Ectodermal cell (in vitro differentiated cells): ENCODE results near the gene GNAQ.

Experiments
- H3K27ac ChIP-seq: 2 replicates; pipeline ENCODE4 v1.7.0; 2013; ENCODE audit warnings: mild to moderate bottlenecking, low read depth, low read length; ENCODE audit not compliant: insufficient read depth, poor library complexity, severe bottlenecking
- H3K27me3 ChIP-seq: 2 replicates; pipeline ENCODE4 v1.7.0; 2013; ENCODE audit warnings: mild to moderate bottlenecking, low read length; ENCODE audit not compliant: insufficient read depth, control insufficient read depth, poor library complexity, severe bottlenecking
- H3K36me3 ChIP-seq: one replicate; pipeline ENCODE4 v1.7.0; 2013; ENCODE audit warnings: low read length; ENCODE audit not compliant: control insufficient read depth, insufficient read depth
- H3K4me1 ChIP-seq: one replicate; pipeline ENCODE4 v1.7.0; 2013; ENCODE audit warnings: low read length; ENCODE audit not compliant: control insufficient read depth, insufficient read depth
- H3K4me3 ChIP-seq: 2 replicates; pipeline ENCODE4 v1.7.0; 2013; ENCODE audit warnings: low read depth, low read length, control low read depth; ENCODE audit not compliant: insufficient read depth
- H3K9me3 ChIP-seq: 2 replicates; pipeline ENCODE4 v1.7.0; 2013; ENCODE audit warnings: mild to moderate bottlenecking, low read length, moderate library complexity; ENCODE audit not compliant: control insufficient read depth
- WGBS, 2 experiments: methylation state at CpG; one replicate each; pipeline ENCODE4 v1.1.7; 2013; ENCODE audit warnings: missing lambda C conversion rate in 2 of 2; 5-methylcytosine and 5-hydroxymethylcytosine counted together

The GNAQ gene

DNA sequence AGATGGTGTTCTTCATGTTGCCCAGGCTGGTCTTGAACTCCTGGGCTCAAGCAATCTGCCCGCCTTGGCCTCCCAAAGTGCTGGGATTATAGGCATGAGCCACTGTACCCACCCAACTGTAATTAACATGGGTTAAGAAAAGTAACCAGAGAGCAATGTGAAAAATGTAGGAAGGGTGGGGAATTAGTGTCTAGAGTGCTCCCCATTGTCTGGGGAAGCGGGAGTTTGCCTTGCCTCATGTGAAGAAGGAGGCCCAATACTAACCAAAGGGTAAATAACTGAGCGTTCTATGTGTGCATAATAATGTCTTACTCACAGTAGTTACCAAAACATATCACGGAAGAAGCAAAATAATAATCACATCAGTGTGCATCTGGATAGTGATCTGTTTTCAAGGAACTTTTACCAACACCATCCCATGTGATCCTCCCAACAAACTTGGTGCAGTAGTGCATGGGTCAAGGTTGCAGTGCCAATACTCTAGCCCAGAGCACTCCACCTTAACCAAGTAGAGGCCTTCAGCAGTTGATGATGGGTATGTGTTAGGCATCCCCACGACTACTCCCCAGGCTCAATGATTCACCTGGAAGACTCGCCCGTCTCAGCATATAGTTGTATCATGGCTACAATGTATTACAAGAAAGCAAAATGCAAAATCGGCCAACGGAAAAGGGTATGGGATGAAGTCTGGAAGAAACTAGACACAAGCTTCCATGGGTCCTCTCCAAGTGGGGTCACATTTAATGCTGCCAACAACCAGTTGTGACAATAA lies 26.2 kb downstream of the GNAQ start:
- H3K9me3 ChIP-seq, result no peaks in the 10 kb centered on the region
- no peaks in the 10 kb centered on the region for H3K4me1 ChIP-seq
- H3K27ac ChIP-seq, result no peak overlapping the region
- no peak overlapping the region for H3K4me3 ChIP-seq
- 88 to 89% methylated on average over 9 of the region's 9 CpGs for WGBS, 2 experiments
- no peaks in the 10 kb centered on the region for H3K36me3 ChIP-seq
- H3K27me3 ChIP-seq, result no peaks in the 10 kb centered on the region

DNA sequence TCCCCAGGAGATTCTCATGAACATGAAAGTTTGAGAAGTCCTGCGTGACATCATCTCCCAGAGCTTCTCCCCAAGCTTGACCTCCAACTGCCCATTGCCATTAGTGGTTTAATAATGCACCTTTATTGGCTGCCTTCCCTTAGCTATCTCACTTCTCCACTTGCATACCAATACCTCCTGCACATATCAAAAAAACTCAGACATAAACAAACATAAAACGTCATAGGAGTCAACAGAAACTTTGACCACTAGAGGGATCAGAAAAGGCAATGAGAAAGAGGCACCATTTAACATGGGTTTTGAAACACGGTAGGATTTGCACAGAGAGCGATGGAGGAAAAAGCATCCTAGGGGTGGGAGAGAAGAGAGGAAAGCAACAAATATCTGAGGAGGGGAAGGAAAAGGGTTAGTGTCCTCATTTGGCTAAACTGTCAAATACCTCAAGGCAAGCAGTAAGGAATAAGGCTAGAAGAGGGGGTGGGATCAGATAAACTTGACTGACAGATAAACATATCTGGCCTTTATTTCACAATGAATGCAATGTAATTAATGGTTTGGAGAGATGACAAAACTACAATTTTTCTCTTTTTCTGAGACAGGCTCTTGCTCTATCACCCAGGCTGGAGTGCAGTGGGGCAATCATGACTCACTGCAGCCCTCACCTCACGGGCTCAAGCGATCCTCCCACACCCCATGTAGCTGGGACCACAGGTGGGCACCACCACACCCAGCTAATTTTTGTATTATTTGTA lies 27.0 kb downstream of the GNAQ start:
- no peak overlapping the region for H3K4me3 ChIP-seq
- H3K27me3 ChIP-seq, result no peaks in the 10 kb centered on the region
- no peaks in the 10 kb centered on the region for H3K4me1 ChIP-seq
- H3K27ac ChIP-seq, result no peak overlapping the region
- no peaks in the 10 kb centered on the region for H3K9me3 ChIP-seq
- 88 to 91% methylated on average over 6 of the region's 6 CpGs for WGBS, 2 experiments
- no peaks in the 10 kb centered on the region for H3K36me3 ChIP-seq

- Histone ChIP-seq H3K36me3 (no peaks in the 10 kb centered on the region), H3K9me3 (no peaks in the 10 kb centered on the region), H3K27me3 (no peaks in the 10 kb centered on the region), H3K27ac (no peak overlapping the region), H3K4me3 (no peak overlapping the region), H3K4me1 (no peaks in the 10 kb centered on the region)
- 93 to 97% methylated on average over 3 to 4 of the region's 4 CpGs for WGBS, 2 experiments
These were observed 27.9 kb downstream of the GNAQ start for GRCh38 chr9:78003730-78004129.

DNA sequence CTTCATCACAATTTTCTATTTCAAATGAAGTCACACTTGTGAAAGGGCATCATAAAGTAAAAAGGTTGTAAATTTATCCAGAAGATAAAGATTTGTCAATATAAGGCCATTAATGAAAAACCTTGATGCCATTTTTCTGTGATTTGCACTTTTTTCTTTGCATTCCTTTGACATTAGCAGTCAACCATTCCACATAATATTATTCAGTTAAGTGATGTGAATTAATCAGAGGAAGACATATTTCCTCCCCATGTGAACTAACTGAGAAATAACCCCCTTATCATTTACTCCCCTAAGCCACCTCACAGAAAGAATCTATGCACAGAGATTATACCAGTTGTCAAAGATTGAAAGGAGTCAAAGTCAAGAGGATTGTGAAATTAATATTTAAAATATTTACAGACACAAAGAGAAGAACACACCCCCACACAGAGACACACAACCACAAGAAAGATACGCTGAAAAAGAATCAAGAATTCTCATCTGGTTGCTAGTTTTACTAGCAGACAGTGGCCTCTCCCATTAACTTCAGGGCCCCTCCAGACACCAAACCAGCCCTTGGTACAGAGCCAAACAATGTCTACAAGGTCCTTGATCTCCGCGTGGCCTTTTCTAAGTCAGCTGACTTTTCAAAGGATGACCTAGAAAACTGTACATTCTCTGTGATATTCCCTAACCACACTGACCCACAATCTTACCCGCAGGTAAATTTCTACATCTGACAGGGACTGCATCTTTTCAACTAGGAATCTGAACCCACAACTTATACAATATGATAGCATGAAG lies 29.5 kb downstream of the GNAQ start:
- H3K27ac ChIP-seq, result no peak overlapping the region
- no peaks in the 10 kb centered on the region for H3K27me3 ChIP-seq
- H3K4me3 ChIP-seq, result no peak overlapping the region
- no peaks in the 10 kb centered on the region for H3K36me3 ChIP-seq
- H3K4me1 ChIP-seq, result no peaks in the 10 kb centered on the region
- no peaks in the 10 kb centered on the region for H3K9me3 ChIP-seq
- 90 to 95% methylated on average over 3 to 4 of the region's 4 CpGs for WGBS, 2 experiments

DNA sequence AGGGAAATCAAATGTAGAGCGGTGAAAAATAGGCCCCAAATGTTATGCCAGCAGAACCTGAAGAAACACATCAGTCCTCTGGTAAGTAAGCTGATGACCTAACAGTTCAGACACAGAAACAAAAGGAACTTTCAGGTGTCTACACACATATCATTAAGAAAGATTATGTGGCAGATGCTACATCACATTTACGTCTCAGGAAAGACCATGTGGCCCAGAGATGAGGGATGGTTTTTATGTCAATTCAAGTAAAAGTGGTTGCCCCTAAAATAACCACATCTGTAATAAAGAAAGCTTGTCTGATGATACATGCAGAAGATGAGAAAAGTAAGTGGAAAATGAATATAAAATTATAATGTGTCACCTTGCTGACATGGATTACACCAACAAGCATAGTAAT lies 31.4 kb downstream of the GNAQ start:
- Histone ChIP-seq H3K27me3 (no peaks in the 10 kb centered on the region), H3K36me3 (no peaks in the 10 kb centered on the region)

DNA sequence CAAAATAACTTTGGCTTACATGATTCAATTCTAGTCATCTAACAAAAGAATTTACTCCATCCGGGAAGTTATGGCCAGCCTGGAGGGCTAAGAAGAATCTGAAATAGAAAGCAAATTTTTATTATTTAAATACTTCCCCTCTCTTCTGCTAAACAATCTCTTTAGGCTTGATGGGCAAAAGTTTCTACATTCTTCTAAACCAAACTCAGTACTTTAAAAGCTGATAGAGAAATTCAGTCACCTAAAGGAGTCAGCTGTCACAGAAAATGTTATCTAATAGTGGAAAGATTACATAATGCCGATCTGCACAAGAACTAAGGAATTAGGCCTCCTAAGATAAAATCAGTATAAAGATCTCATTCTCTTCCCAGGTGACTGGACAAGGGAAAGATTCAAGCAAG lies 32.4 kb downstream of the GNAQ start:
- H3K27me3 ChIP-seq, result no peaks in the 10 kb centered on the region
- 71 to 100% methylated on average over 2 of the region's 2 CpGs for WGBS, 2 experiments
- H3K4me3 ChIP-seq, result no peak overlapping the region
- H3K27ac ChIP-seq, result no peak overlapping the region
- H3K36me3 ChIP-seq, result no peaks in the 10 kb centered on the region
- H3K4me1 ChIP-seq, result no peaks in the 10 kb centered on the region
- no peaks in the 10 kb centered on the region for H3K9me3 ChIP-seq

More for the DNA sequence above, 31.4 kb downstream of the GNAQ start:
- Histone ChIP-seq H3K27ac (no peak overlapping the region), H3K9me3 (no peaks in the 10 kb centered on the region), H3K4me3 (no peak overlapping the region), H3K4me1 (no peaks in the 10 kb centered on the region)
- WGBS, 2 experiments, result 92 to 100% methylated on average over 2 of the region's 2 CpGs

- Histone ChIP-seq H3K4me3 (no peak overlapping the region), H3K4me1 (no peaks in the 10 kb centered on the region), H3K27me3 (no peaks in the 10 kb centered on the region), H3K27ac (no peak overlapping the region), H3K36me3 (no peaks in the 10 kb centered on the region), H3K9me3 (no peaks in the 10 kb centered on the region)
- WGBS, 2 experiments, result 94 to 95% methylated on average over 16 of the region's 16 CpGs
These were observed 33.9 kb downstream of the GNAQ start for GRCh38 chr9:77997611-77998284.

GRCh38 chr9:77996696-77997095 lies 34.9 kb downstream of the GNAQ start:
- no peaks in the 10 kb centered on the region for H3K27me3 ChIP-seq
- WGBS, 2 experiments, result 95 to 99% methylated on average over 2 of the region's 2 CpGs

GRCh38 chr9:77991191-77991590 lies 40.4 kb downstream of the GNAQ start:
- Histone ChIP-seq H3K27ac (no peak overlapping the region), H3K9me3 (no peaks in the 10 kb centered on the region), H3K4me3 (no peak overlapping the region), H3K36me3 (no peaks in the 10 kb centered on the region), H3K27me3 (no peaks in the 10 kb centered on the region), H3K4me1 (no peaks in the 10 kb centered on the region)
- WGBS, 2 experiments, result 86 to 89% methylated on average over 5 of the region's 5 CpGs

More at GRCh38 chr9:77996696-77997095, 34.9 kb downstream of the GNAQ start:
- Histone ChIP-seq H3K9me3 (no peaks in the 10 kb centered on the region), H3K4me3 (no peak overlapping the region), H3K27ac (no peak overlapping the region), H3K4me1 (no peaks in the 10 kb centered on the region), H3K36me3 (no peaks in the 10 kb centered on the region)
